WERI-Rb-1 (cell line): ENCODE data around the gene TACR1.
"Not testable (repeated sequence)": the region's sequence is repeated elsewhere in the genome, so short reads cannot be mapped to it uniquely, and the experiment has no call there.

Experiments
- DNase-seq: peaks from one replicate; pipeline ENCODE4 v3.0.0-alpha.2; 2020
- H3K27ac ChIP-seq: fragments of 250-450 bp; sonication (Bioruptor Pico); 2 replicates; pipeline ENCODE4 v1.5.1; 2020; ENCODE audit warnings: mild to moderate bottlenecking, moderate library complexity
- H3K27me3 ChIP-seq: fragments of 250-450 bp; sonication (Bioruptor Pico); 2 replicates; pipeline ENCODE4 v1.5.1; 2021; ENCODE audit warnings: mild to moderate bottlenecking, low read depth, moderate library complexity; ENCODE audit not compliant: insufficient read depth, severe bottlenecking
- H3K36me3 ChIP-seq: fragments of 250-450 bp; sonication (Bioruptor Pico); 2 replicates; pipeline ENCODE4 v1.5.1; 2020; ENCODE audit warnings: mild to moderate bottlenecking, moderate library complexity
- H3K4me3 ChIP-seq: 2 replicates; pipeline ENCODE4 v1.5.1; 2011; ENCODE audit warnings: low read depth, mild to moderate bottlenecking, control low read depth, low read length
- H3K9me3 ChIP-seq: fragments of 250-450 bp; sonication (Bioruptor Pico); 2 replicates; pipeline ENCODE4 v1.5.1; 2021; ENCODE audit warnings: mild to moderate bottlenecking, moderate library complexity; ENCODE audit not compliant: severe bottlenecking
- CTCF ChIP-seq: IDR thresholded peaks from 2 replicates; pipeline ENCODE4 v1.5.1; 2011; ENCODE audit warnings: low read depth, mild to moderate bottlenecking, control low read depth, inconsistent platforms, low read length

TACR1 gene

GRCh38 chr2:75174981-75175380, 24.3 kb downstream of the TACR1 start:
- Histone ChIP-seq H3K4me3 (no peak overlapping the region), H3K27ac (no peak overlapping the region), H3K27me3 (peaks cover 65% of the 10 kb centered on the region), H3K36me3 (no peaks in the 10 kb centered on the region), H3K9me3 (no peaks in the 10 kb centered on the region)
- TF ChIP-seq CTCF: no peak
- DNase-seq: no peak

GRCh38 chr2:75174519-75174918, 24.8 kb downstream of the TACR1 start:
- no peaks in the 10 kb centered on the region for H3K36me3 ChIP-seq
- no peak overlapping the region for H3K4me3 ChIP-seq
- H3K27ac ChIP-seq: no peak overlapping the region
- DNase-seq: no peak
- no peak for TF ChIP-seq CTCF
- peaks cover 65% of the 10 kb centered on the region for H3K27me3 ChIP-seq
- no peaks in the 10 kb centered on the region for H3K9me3 ChIP-seq

- H3K4me3 ChIP-seq: no peak overlapping the region
- H3K27ac ChIP-seq: no peak overlapping the region
- DNase-seq: no peak
- TF ChIP-seq CTCF: no peak
- no peaks in the 10 kb centered on the region for H3K36me3 ChIP-seq
- H3K9me3 ChIP-seq: no peaks in the 10 kb centered on the region
- peaks cover 59% of the 10 kb centered on the region for H3K27me3 ChIP-seq
Measured at GRCh38 chr2:75173740-75174139, 25.6 kb downstream of the TACR1 start.

- not testable (repeated sequence) for H3K36me3 ChIP-seq, H3K9me3 ChIP-seq, DNase-seq, H3K27ac ChIP-seq, H3K4me3 ChIP-seq
- H3K27me3 ChIP-seq: peaks cover 39% of the 10 kb centered on the region
Measured at GRCh38 chr2:75171423-75171822, 27.9 kb downstream of the TACR1 start.

GRCh38 chr2:75170889-75171288, 28.4 kb downstream of the TACR1 start:
- H3K9me3 ChIP-seq: no peaks in the 10 kb centered on the region
- no peak for TF ChIP-seq CTCF
- DNase-seq: no peak
- no peak overlapping the region for H3K27ac ChIP-seq
- peaks cover 38% of the 10 kb centered on the region for H3K27me3 ChIP-seq
- no peaks in the 10 kb centered on the region for H3K36me3 ChIP-seq
- no peak overlapping the region for H3K4me3 ChIP-seq

GRCh38 chr2:75168186-75168585, 31.1 kb downstream of the TACR1 start:
- TF ChIP-seq CTCF: no peak
- no peak for DNase-seq
- Histone ChIP-seq H3K4me3 (no peak overlapping the region), H3K27ac (no peak overlapping the region), H3K9me3 (no peaks in the 10 kb centered on the region), H3K36me3 (no peaks in the 10 kb centered on the region), H3K27me3 (peaks cover 19% of the 10 kb centered on the region)
